Progenitor cell of endocrine pancreas (in vitro differentiated cells): ENCODE results near the gene TEX261. TPM values are rescaled to one million over a fixed set of nuclear protein-coding genes. Genes with fewer than 3 reads are reported as not detected.

Experiments used
- DNase-seq: peaks from one replicate; pipeline ENCODE4 v3.0.0; 2021; ENCODE audit warnings: low spot score; ENCODE audit not compliant: unreplicated experiment
- H3K27ac Mint-ChIP-seq: 2 replicates; pipeline ENCODE4 v1.8.0; 2021; ENCODE audit warnings: mild to moderate bottlenecking, moderate library complexity, mixed read lengths
- H3K27me3 Mint-ChIP-seq: 2 replicates; pipeline ENCODE4 v1.8.0; 2021; ENCODE audit warnings: mixed read lengths
- H3K36me3 Mint-ChIP-seq: 2 replicates; pipeline ENCODE4 v1.8.0; 2022; ENCODE audit warnings: mixed read lengths; ENCODE audit not compliant: insufficient read depth
- H3K4me1 Mint-ChIP-seq: 2 replicates; pipeline ENCODE4 v1.8.0; 2021; ENCODE audit warnings: low read depth, mixed read lengths
- H3K4me3 Mint-ChIP-seq: 2 replicates; pipeline ENCODE4 v1.8.0; 2021; ENCODE audit warnings: low read depth, mild to moderate bottlenecking, moderate library complexity, mixed read lengths
- H3K9me3 Mint-ChIP-seq: 2 replicates; pipeline ENCODE4 v1.8.0; 2021; ENCODE audit warnings: low read depth, mixed read lengths
- CTCF ChIP-seq: fragments of 200-600 bp; sonication (generic); IDR thresholded peaks from one replicate; pipeline ENCODE4 v1.5.0; 2021; ENCODE audit warnings: antibody characterized with exemption, mild to moderate bottlenecking; ENCODE audit not compliant: unreplicated experiment
- total RNA-seq: library from RNA; stranded (reverse); gene quantifications from 2 replicates; pipeline ENCODE4 v1.2.1, GENCODE V29; 2021

The TEX261 gene
- total RNA-seq, 1 donor from 2014 or later, result 36.9 TPM

- Mint-ChIP-seq H3K27ac (peak overlapping the region; percentile 94), H3K27me3 (no peaks in the 10 kb centered on the region), H3K9me3 (no peaks in the 10 kb centered on the region), H3K4me3 (peak overlapping the region; percentile 75), H3K4me1 (peaks cover 20% of the 10 kb centered on the region), H3K36me3 (no peaks in the 10 kb centered on the region)
- no peak for DNase-seq
- TF ChIP-seq CTCF, result peak; percentile 13
These were observed 17.0 kb downstream of the TEX261 start for GRCh38 chr2:70977605-70978205.

GRCh38 chr2:70975237-70975636, 19.4 kb downstream of the TEX261 start:
- H3K27me3 Mint-ChIP-seq, result peaks cover 15% of the 10 kb centered on the region
- no peak for TF ChIP-seq CTCF
- no peaks in the 10 kb centered on the region for H3K36me3 Mint-ChIP-seq
- no peaks in the 10 kb centered on the region for H3K9me3 Mint-ChIP-seq
- H3K4me1 Mint-ChIP-seq, result peaks cover 20% of the 10 kb centered on the region
- no peak overlapping the region for H3K4me3 Mint-ChIP-seq
- H3K27ac Mint-ChIP-seq, result no peak overlapping the region
- no peak for DNase-seq

GRCh38 chr2:70974592-70974991, 20.1 kb downstream of the TEX261 start:
- Mint-ChIP-seq H3K9me3 (no peaks in the 10 kb centered on the region), H3K36me3 (no peaks in the 10 kb centered on the region), H3K4me3 (no peak overlapping the region), H3K4me1 (peaks cover 20% of the 10 kb centered on the region), H3K27ac (no peak overlapping the region), H3K27me3 (peaks cover 21% of the 10 kb centered on the region)
- TF ChIP-seq CTCF, result no peak
- DNase-seq, result no peak

GRCh38 chr2:70967189-70967588, 27.5 kb downstream of the TEX261 start:
- H3K4me1 Mint-ChIP-seq, result peaks cover 2% of the 10 kb centered on the region
- no peaks in the 10 kb centered on the region for H3K36me3 Mint-ChIP-seq
- H3K9me3 Mint-ChIP-seq, result no peaks in the 10 kb centered on the region
- no peak overlapping the region for H3K27ac Mint-ChIP-seq
- TF ChIP-seq CTCF, result no peak
- no peak overlapping the region for H3K4me3 Mint-ChIP-seq
- H3K27me3 Mint-ChIP-seq, result peaks cover 86% of the 10 kb centered on the region
- no peak for DNase-seq

GRCh38 chr2:70966681-70967080, 28.0 kb downstream of the TEX261 start:
- DNase-seq, result no peak
- H3K36me3 Mint-ChIP-seq, result no peaks in the 10 kb centered on the region
- no peak for TF ChIP-seq CTCF
- H3K9me3 Mint-ChIP-seq, result no peaks in the 10 kb centered on the region
- peaks cover 86% of the 10 kb centered on the region for H3K27me3 Mint-ChIP-seq
- H3K4me3 Mint-ChIP-seq, result no peak overlapping the region
- H3K4me1 Mint-ChIP-seq, result peaks cover 2% of the 10 kb centered on the region
- no peak overlapping the region for H3K27ac Mint-ChIP-seq
